GM18867 (cell line): ENCODE results near the gene DBNDD1.
"Not testable (repeated sequence)": the region's sequence is repeated elsewhere in the genome, so short reads cannot be mapped to it uniquely, and the experiment has no call there.

Experiments used
- ATAC-seq: cut with Tn5 transposase; IDR thresholded peaks from one replicate; pipeline ENCODE4 v1.9.1; 2021; ENCODE audit warnings: mild to moderate bottlenecking, moderate library complexity; ENCODE audit not compliant: unreplicated experiment

Gene DBNDD1

DNA sequence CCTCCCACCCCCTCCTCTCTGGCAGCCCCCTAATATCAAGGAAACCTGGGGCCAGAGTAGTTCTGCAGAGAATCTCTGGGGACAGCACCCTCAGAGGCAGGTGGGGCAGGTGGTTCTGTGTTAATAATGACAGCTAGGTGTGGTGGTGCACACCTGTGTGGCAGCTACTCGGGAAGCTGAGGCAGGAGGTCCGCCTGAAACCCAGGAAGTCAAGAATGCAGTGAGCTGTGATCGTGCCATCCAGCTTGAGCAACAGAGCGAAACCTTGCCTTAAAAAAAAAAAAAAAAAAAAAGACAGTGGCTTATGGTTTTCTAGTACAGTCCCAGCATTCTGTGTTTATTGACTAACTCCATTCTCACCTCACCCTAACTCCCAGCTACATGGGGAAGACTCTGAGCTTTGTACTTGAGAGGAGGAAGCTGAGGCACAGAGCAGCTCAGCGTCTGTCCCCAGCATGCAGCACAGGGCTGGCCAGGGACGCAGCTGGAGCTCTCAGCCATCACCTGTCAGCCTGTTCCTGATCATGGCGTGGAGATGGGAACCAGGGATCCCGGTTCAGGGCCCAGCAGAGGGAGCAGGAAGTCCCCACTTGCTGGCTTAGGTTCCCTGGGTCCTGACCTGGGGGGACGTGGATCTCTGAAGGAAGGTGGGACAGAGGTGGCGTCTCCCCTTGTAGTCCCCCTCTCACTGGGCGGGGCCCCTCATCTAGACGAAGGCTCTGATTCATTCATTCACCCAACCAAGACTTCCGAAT is 6.1 kb downstream of the DBNDD1 start:
- ATAC-seq = no peak

DNA sequence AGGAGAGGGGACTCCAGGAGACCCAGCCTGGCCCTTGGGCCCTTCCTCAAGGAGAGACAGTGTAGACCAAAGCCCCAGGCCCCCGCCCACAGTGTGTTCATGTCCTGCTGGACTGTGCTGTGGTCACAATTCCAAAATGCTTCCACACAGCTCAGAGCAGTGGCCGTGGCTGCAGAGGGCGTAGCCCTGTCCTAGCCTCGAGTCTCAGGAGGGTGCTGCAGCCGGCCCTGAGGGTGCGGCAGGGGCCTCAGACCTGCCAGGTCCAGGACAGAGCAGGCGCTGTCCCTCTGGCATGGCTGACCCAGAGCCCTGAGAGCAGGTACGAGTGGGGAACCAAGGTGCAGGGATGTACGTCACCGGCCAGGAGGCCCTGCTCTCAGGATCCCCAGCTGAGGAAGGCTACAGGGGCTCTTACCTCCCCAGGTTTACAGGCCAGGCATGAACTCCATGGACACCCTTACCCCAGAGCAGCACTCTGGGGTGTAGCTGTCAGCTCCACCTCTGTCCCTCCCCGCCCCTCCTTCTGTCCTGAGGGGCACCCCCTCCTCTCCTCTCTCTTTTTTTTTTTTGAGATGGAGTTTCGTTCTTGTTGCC is 7.3 kb downstream of the DBNDD1 start:
- no peak for ATAC-seq

DNA sequence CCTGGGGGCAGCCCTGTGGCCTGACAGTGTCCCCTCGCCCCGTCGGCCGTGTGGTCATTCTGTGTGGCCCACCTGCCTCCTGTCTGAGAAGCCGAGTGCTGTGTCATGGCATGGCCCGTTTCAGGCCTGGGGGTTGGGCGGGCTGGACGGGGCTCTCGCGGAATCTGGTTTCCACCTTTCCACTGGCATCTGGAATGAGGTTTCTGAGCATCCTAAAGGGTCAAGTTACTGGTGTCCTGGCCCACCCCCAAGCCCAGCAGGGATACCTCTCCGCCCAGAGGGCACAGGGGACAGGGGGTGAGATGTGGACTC is 7.8 kb downstream of the DBNDD1 start:
- ATAC-seq = no peak

DNA sequence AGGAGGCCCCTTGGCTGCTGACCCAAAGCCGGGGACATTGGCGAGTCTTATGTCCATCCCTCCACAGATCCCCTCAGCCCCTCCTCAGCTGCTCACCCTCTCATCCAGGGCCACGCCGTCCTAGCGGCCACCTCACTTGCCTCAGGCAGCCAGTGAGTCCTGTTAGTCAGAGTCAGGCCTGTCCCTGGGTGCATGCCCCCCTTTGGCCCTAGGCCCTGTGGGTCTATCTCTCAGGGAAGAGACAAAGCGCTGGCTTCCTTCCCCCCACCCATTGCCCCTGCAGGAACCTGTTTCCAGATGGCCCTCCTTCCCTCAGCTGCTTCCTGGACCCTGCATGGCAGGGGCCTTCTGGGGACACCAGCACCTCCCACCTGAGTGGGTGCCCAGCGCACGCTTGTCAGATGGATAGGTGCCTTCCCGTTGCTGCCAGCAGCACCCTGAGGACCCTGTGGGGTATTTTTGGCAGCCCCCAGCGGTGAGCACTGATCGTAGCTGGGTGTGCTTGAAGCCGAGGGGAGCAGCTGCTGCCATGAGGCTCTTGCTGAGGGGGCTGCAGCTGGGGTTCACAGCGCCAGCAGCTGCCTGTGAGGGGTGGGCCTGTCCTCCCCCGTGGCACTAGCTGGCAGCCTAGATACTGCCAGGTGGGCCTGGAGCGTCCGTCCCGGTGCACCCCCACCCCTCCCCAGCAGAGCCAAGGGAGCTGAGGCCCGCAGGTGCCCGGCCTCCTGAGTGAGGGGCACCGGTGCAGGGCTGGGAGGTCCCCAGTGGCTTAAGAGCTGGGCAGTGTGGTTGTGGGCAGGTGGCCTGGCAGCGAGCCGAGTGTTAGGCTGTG is 8.4 kb downstream of the DBNDD1 start:
- no peak for ATAC-seq

DNA sequence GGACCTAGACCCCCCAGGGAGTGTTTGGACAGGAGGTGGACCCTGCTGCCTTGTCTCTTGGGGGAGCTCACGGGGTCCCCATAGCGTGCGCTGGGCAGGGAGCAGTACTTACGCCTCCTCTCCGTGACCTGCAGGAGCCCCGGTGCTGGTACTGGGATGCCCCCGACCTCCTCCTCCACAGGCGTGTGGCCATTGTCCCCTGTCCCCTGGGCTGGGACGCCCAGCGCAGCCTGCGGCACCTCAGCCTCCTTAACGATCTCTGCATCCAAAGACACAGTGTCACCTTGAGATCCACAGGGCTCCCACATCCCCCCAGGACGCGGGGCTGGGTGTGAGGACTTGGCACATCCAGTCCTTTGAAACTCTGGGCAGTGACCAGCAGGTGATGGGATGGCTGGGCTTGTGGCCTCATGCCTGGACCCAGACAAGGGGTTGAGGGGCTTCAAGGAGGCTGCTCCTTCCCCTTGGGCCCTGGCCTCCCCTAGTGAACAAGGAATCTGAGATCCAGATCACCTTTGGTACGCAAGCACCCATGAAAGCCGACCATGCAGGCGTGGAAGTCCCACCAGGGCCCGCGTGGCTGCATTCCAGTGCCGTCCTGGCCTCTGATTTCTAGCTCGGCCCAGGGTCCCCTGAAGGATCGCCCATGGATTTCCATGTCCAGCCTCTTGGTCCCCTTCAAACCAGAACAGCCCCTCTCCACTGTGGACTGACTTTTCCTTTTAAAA is 9.9 kb downstream of the DBNDD1 start:
- ATAC-seq = no peak

DNA sequence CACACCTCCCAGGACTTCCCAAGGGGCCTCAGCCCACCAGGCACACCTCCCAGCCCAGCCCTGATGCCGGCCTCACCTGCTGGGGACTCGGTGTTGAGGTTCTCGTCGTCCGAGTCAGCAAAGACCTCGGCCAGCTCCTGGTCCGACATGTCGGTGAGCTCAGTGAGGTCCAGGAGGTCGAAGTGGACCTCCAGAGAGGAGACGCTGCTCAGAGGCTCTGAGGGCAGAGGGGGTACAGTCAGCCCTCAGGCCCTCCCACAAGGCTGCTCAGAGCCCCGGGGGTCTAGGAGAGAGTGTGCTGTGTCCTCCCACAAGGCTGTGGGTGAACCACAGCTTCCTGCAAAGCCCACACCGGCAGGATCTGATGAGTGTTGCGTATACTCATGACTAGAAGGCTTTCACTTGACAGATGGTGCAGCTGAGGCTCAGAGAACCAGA is 10.5 kb downstream of the DBNDD1 start:
- ATAC-seq = peak; percentile 57

DNA sequence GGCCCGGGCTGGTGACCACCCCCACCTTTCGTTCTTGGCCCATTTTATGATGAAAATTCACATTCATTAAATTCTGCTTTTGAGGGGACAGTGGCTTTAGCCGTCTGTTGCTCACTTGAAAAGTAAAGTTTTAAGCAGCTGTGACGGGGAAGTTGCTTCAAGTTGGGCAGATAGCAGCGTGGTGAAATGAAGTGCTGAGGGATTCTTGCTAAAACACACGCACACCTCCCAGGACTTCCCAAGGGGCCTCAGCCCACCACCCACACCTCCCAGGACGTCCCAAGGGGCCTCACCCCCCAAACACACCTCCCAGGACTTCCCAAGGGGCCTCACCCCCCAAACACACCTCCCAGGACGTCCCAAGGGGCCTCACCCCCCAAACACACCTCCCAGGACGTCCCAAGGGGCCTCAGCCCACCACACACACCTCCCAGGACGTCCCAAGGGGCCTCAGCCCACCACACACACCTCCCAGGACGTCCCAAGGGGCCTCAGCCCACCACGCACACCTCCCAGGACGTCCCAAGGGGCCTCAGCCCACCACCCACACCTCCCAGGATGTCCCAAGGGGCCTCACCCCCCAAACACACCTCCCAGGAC is 11.5 kb downstream of the DBNDD1 start:
- not testable (repeated sequence) for ATAC-seq

DNA sequence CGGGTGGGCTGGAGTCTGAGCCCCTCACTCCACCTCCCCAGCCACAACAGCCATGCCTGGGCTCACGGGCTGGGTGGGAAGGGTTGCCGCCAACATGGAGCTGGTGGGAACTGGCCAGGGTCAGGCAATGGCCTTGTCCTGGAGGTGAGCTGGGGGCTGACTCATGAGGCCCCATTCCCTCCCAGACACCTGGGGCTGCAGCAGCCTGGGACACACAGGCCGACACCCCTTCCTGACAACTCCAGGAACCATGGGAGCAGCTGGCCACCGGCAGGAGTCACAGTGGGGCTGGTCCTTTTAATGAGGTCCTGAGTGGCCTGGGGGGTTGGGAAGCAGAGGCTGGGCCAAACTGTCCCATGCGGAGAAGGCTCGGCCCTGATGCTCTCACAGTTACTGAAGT is 12.2 kb downstream of the DBNDD1 start:
- no peak for ATAC-seq

DNA sequence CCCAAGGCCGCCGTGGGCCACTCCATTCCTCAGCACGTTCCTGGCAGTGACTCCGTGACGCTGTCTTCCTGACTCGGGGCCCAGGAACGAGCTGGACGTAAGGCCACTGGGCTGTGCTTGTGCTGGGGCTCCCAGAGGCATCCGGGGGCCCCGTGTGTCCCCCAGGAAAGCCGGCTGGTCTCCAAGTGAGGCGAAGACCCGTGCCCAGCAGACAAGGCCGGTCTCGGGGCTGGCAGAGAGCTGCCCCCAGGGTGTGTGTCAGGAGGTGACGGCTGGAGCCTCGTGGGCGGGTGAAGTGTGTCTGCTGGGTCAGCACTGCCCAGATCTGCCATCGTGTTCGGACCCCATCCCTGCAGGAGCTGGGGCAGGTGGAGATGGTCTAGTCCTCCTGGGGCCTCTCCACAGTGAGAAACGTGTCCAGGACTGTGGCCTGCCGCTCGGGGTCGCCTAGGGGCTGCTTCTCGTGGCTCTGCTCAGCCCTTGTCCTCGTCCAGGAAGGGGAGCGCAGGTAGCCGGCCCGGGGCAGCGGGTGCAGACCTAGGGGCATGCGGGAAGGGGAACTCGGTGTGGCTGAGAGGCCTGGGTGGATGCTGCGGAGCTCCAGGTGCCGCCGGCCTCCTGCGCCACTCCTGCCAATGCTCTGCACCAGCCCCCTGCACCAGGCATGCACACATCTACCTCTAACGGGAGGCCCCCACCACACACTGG is 13.1 kb downstream of the DBNDD1 start:
- no peak for ATAC-seq

DNA sequence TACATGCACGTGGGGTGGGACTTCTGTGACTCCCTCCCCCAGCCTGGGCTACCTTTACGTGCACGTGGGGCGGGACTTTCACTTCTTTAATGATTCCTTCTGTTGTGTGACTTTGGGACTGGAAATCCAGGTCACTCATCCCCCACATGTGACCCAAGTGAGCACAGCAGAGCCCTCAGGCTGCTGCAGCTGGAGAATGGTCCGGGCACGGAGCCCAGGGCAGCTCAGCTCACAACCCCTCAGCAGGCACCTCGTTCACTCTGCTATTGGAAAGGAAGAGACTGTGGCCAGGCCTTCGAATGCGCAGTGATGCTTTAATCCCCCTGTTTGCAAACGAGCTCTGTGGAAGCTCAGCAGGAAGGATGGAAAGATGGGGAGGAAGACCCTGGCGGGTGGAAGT is 14.7 kb downstream of the DBNDD1 start:
- no peak for ATAC-seq

DNA sequence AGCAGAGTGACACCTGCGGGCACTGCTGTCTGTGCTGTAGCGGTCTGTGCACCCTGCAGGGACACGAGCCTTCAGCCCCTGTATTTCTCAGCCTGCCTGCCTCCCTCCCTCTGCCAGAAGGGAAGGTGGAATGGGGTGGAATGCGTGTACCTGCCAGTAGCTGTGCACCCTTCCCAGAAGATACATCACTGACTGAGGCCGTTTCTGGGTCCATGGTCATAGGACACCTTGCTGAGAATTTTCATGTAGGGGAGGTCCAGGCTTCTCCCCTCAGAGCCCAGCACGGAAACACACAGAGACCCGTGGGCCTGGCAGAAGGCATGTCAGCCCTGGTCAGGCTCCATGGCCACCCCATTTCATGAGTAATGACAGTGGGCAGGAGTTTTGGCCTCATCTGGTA is 16.5 kb downstream of the DBNDD1 start:
- no peak for ATAC-seq

DNA sequence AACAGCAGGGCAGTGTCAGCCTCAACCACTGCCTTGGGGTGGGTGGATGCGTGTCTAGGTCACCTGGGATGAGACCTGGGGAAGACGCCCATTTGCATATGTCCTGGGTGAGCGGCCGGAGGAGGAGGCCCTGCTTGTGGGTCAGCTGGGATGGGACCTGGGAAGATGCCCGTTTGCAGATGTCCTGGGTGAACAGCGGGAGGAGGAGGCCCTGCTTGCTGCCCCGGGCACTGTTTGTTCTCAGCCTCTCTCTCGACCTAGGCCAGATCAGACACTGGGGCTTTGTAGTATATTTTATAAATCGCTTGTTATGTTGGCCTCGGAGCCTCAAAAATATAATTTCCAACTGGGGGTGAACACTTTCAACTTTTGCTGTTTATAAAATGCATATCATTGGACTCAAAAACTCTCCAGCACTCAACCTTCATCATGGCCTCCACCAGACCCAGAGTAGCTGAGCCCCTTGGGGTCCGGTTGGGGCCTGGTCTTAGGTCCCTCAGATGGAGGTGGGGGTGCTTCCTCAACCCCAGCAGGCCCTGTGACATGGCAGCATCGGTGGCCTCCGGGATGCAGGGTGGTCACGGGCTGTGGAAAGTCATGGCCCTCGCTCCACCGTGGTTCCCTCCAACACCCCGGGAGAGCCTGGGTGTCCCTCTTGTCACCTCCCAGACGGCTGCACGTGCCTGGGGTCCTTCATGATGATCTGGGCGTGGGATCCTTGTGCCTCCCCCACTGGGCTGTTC is 17.3 kb downstream of the DBNDD1 start:
- no peak for ATAC-seq

DNA sequence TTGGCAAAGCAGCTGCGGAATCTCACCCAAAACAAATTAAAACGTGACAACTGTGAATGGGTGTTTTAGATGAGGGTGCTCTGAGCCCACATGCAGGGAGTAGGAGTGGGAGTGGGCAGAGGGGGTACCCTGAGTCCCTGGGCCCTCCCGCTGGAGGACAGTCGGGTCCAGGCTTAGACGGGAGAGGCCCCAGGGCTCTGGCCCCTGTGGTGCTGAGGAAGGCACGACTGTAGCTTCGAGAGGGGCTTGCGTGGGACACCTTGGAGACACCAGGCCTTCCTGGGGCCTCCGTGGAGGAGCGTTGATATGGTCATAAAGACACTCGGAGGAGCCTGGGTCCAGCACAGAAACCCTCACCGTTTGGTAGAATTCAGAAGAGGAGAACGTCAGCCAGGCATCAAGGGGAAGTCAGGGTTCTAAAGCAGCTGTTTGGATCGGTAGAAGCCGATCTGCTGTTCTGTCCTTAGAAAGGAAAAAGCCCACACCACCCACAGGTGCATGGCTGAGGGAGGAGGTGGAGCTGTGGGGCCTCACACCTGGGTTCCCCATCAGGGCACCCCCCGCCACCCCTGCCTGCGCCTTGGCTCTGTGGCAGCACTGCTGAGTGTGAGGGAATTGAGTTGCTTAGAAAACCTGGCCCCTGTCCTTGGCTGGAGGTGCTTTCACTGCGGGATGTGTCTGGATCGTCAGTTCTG is 18.4 kb downstream of the DBNDD1 start:
- ATAC-seq = no peak

DNA sequence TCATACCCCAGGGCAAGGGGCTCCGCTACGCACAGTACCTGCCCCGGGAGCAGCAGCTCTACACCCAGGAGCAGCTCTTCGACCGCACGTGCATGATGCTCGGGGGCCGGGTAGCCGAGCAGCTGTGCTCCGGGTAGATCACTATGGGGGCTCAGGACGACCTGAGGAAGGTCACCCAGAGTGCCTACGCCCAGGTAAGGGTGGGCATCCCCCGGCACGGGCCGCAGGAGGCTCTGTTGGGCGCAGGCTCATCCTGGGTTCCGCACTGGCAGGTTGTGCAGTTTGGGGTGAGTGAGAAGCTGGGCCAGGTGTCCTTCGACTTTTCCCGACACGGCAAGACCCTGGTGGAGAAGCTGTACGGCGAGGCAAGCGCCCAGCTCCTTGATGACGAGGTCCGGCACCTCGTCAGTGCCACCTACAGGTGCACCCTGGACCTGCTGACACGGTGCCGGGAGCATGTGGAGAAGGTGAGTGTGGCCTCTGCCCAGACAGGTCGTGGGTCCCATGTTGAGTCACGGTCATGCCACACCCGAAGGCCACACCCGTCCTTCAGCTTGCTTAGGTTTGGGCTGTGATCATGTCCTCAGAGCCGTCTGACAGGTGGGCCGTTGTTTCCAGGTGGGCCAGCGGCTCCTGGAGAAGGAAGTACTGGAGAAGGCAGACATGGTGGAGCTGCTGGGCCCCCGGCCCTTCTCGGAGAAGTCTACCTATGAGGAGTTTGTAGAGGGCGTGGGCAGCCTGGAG is 19.3 kb downstream of the DBNDD1 start:
- ATAC-seq = no peak

DNA sequence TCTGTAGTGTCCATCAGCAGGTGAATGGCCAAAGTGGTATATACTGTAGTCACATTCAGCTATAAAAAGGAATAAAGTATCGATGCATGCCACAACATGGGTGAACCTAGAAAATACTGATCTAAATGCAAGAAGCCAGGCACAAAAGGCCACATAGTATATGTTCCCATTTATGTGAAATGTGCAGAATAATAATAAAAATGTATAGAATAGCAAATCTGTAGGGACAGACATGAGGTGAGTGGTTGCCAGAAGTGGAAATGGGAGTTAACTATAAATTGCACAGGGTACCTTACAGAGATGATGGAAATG is 23.1 kb downstream of the DBNDD1 start:
- no peak for ATAC-seq

DNA sequence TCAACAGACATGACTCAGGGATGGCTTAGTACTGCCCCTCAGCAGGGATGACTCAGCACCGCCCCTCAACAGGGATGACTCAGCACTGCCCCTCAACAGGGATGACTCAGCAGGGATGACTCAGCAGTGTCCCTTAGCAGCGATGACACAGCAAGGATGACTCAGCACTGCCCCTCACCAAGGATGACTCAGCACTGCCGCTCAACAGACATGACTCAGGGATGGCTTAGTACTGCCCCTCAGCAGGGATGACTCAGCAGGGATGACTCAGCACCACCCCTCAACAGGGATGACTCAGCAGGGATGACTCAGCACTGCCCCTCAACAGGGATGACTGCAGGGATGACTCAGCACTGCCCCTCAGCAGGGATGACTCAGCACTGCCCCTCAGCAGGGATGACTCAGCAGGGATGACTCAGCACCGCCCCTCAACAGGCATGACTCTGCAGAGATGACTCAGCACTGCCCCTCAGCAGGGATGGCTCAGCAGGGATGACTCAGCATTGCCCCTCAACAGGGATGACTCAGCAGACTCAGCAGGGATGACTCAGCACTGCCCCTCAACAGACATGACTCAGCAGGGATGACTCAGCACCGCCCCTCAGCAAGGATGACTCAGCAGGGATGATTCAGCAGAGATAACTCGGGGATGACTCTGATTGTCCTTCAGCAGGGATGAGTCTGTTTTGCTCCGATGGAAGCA is 23.6 kb downstream of the DBNDD1 start:
- not testable (repeated sequence) for ATAC-seq

DNA sequence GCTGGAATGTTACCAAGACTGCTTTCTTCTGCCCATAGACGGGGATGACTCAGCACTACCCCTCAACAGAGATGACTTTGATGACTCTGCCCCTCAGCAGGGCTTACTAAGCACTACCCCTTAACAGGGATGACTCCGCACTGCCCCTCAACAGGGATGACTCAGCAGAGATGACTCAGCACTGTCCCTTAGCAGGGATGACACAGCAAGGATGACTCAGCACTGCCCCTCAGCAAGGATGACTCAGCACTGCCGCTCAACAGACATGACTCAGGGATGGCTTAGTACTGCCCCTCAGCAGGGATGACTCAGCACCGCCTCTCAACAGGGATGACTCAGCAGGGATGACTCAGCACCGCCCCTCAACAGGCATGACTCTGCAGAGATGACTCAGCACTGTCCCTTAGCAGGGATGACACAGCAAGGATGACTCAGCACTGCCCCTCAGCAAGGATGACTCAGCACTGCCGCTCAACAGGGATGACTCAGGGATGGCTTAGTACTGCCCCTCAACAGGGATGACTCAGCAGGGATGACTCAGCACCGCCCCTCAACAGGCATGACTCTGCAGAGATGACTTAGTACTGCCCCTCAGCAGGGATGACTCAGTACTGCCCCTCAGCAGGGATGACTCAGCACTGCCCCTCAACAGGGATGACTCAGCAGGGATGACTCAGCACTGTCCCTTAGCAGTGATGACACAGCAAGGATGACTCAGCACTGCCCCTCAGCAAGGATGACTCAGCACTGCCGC is 24.4 kb downstream of the DBNDD1 start:
- ATAC-seq = not testable (repeated sequence)
